Measurements from ENCODE around the gene SCYGR8. TPM values are rescaled to one million over a fixed set of nuclear protein-coding genes. Genes with fewer than 3 reads are reported as not detected.
"Not testable (repeated sequence)": the region's sequence is repeated elsewhere in the genome, so short reads cannot be mapped to it uniquely, and the experiment has no call there.

SCYGR8 gene
- total and polyA plus RNA-seq, 7 experiments from 2014 or later = not detected

- H3K9me3 Mint-ChIP-seq; H3K4me1 Mint-ChIP-seq; CTCF ChIA-PET; H3K9me3 ChIP-seq (ENCODE audit: control insufficient read depth in 2 of 3, low read length in 3 of 3); H3K36me3 ChIP-seq (ENCODE audit: control insufficient read depth in 2 of 3, insufficient read depth in 3 of 3, low read length in 3 of 3); ATAC-seq; H3K4me1 ChIP-seq (ENCODE audit: control insufficient read depth in 2 of 2, insufficient read depth in 2 of 2, low read length in 2 of 2); H3K27ac ChIP-seq (ENCODE audit: low read depth, low read length); H3K36me3 Mint-ChIP-seq; POLR2A ChIA-PET; H3K27ac Mint-ChIP-seq; H3K27me3 ChIP-seq (ENCODE audit: control insufficient read depth in 2 of 2, insufficient read depth in 2 of 2, low read length in 2 of 2); DNase-seq; H3K4me3 Mint-ChIP-seq; intact Hi-C loops (cut with micrococcal nuclease); H3K4me3 ChIP-seq (ENCODE audit: low read length): not testable (repeated sequence)
- H3K27me3 Mint-ChIP-seq = peaks cover 0 to 36% (median 31%) of the 10 kb centered on the region in 5 donors
These were observed 22.9 kb upstream of the SCYGR8 start for GRCh38 chr2:227722821-227723220.

GRCh38 chr2:227724394-227725039 is 21.2 kb upstream of the SCYGR8 start, which contains the start of gene SCYGR6:
Gene SCYGR6 (minus strand): TSS chr2:227724757. CDS start chr2:227724757, 0 bp downstream.
- ATAC-seq (no peak), DNase-seq (no peak)
- Mint-ChIP-seq H3K27me3 (peaks cover 0 to 40% (median 29%) of the 10 kb centered on the region in 5 donors), H3K27ac (peak within 1 kb of the TSS in 1 of 9 donors; percentile 74), H3K4me1 (peaks cover 0 to 2% (median 0%) of the 10 kb centered on the region in 7 donors), H3K9me3 (peaks cover 0 to 2% (median 0%) of the 10 kb centered on the region in 11 donors), H3K4me3 (no peak within 1 kb of the TSS), H3K36me3 (no peaks in the 10 kb centered on the region)
- ChIA-PET POLR2A (no interaction called here), CTCF (no interaction called here)
- no peaks in the 10 kb centered on the region for H3K27me3 ChIP-seq (ENCODE audit: control insufficient read depth in 2 of 2, insufficient read depth in 2 of 2, low read length in 2 of 2)
- no peaks in the 10 kb centered on the region for H3K36me3 ChIP-seq (ENCODE audit: control insufficient read depth in 2 of 3, insufficient read depth in 3 of 3, low read length in 3 of 3)
- H3K9me3 ChIP-seq (ENCODE audit: control insufficient read depth in 2 of 3, low read length in 3 of 3) = no peaks in the 10 kb centered on the region
- no peaks in the 10 kb centered on the region for H3K4me1 ChIP-seq (ENCODE audit: control insufficient read depth in 2 of 2, insufficient read depth in 2 of 2, low read length in 2 of 2)
- intact Hi-C loops (cut with micrococcal nuclease) = no loop called here
- no peak within 1 kb of the TSS for H3K4me3 ChIP-seq (ENCODE audit: low read length)
- H3K27ac ChIP-seq (ENCODE audit: low read depth, low read length) = no peak within 1 kb of the TSS

GRCh38 chr2:227728035-227728434 is 17.7 kb upstream of the SCYGR8 start, which contains the start of gene SCYGR7:
Gene SCYGR7 (plus strand): TSS chr2:227728335. CDS start chr2:227728335, 0 bp downstream.
- no peak for DNase-seq
- H3K27ac ChIP-seq (ENCODE audit: low read depth, low read length) = no peak within 1 kb of the TSS
- Mint-ChIP-seq H3K27me3 (peaks cover 1 to 31% (median 19%) of the 10 kb centered on the region in 5 donors), H3K4me3 (no peak within 1 kb of the TSS), H3K27ac (no peak within 1 kb of the TSS), H3K36me3 (no peaks in the 10 kb centered on the region), H3K9me3 (peaks cover 0 to 3% (median 0%) of the 10 kb centered on the region in 11 donors), H3K4me1 (peaks cover 0 to 2% (median 0%) of the 10 kb centered on the region in 7 donors)
- no peaks in the 10 kb centered on the region for H3K36me3 ChIP-seq (ENCODE audit: control insufficient read depth in 2 of 3, insufficient read depth in 3 of 3, low read length in 3 of 3)
- no peaks in the 10 kb centered on the region for H3K4me1 ChIP-seq (ENCODE audit: control insufficient read depth in 2 of 2, insufficient read depth in 2 of 2, low read length in 2 of 2)
- no peaks in the 10 kb centered on the region for H3K9me3 ChIP-seq (ENCODE audit: control insufficient read depth in 2 of 3, low read length in 3 of 3)
- no peak within 1 kb of the TSS for H3K4me3 ChIP-seq (ENCODE audit: low read length)
- H3K27me3 ChIP-seq (ENCODE audit: control insufficient read depth in 2 of 2, insufficient read depth in 2 of 2, low read length in 2 of 2) = no peaks in the 10 kb centered on the region
- ATAC-seq = no peak
- ChIA-PET CTCF (no interaction called here), POLR2A (no interaction called here)
- intact Hi-C loops (cut with micrococcal nuclease) = no loop called here

GRCh38 chr2:227739351-227739750 is 6.3 kb upstream of the SCYGR8 start:
- H3K4me3 ChIP-seq (ENCODE audit: low read length) = no peak overlapping the region
- no peaks in the 10 kb centered on the region for H3K27me3 ChIP-seq (ENCODE audit: control insufficient read depth in 2 of 2, insufficient read depth in 2 of 2, low read length in 2 of 2)
- intact Hi-C loops (cut with micrococcal nuclease) = no loop called here
- H3K27me3 Mint-ChIP-seq = peaks cover 0 to 34% (median 2%) of the 10 kb centered on the region in 5 donors
- H3K27ac ChIP-seq (ENCODE audit: low read depth, low read length) = no peak overlapping the region
- ChIA-PET CTCF (no interaction called here), POLR2A (no interaction called here)
- no peak overlapping the region for H3K4me3 Mint-ChIP-seq
- no peaks in the 10 kb centered on the region for H3K36me3 Mint-ChIP-seq
- ATAC-seq = no peak
- no peaks in the 10 kb centered on the region for H3K9me3 ChIP-seq (ENCODE audit: control insufficient read depth in 2 of 3, low read length in 3 of 3)
- peaks cover 0 to 4% (median 0%) of the 10 kb centered on the region in 11 donors for H3K9me3 Mint-ChIP-seq
- H3K36me3 ChIP-seq (ENCODE audit: control insufficient read depth in 2 of 3, insufficient read depth in 3 of 3, low read length in 3 of 3) = no peaks in the 10 kb centered on the region
- no peaks in the 10 kb centered on the region for H3K4me1 Mint-ChIP-seq
- no peak for DNase-seq
- H3K27ac Mint-ChIP-seq = no peak overlapping the region
- H3K4me1 ChIP-seq (ENCODE audit: control insufficient read depth in 2 of 2, insufficient read depth in 2 of 2, low read length in 2 of 2) = no peaks in the 10 kb centered on the region

- H3K9me3 Mint-ChIP-seq; H3K36me3 Mint-ChIP-seq; H3K27me3 ChIP-seq (ENCODE audit: control insufficient read depth in 2 of 2, insufficient read depth in 2 of 2, low read length in 2 of 2); intact Hi-C loops (cut with micrococcal nuclease); H3K36me3 ChIP-seq (ENCODE audit: control insufficient read depth in 2 of 3, insufficient read depth in 3 of 3, low read length in 3 of 3); POLR2A ChIA-PET; H3K4me3 ChIP-seq (ENCODE audit: low read length); H3K4me1 ChIP-seq (ENCODE audit: control insufficient read depth in 2 of 2, insufficient read depth in 2 of 2, low read length in 2 of 2); H3K4me3 Mint-ChIP-seq; H3K9me3 ChIP-seq (ENCODE audit: control insufficient read depth in 2 of 3, low read length in 3 of 3); H3K4me1 Mint-ChIP-seq; CTCF ChIA-PET; H3K27ac Mint-ChIP-seq; ATAC-seq; DNase-seq; H3K27ac ChIP-seq (ENCODE audit: low read depth, low read length): not testable (repeated sequence)
- peaks cover 0 to 38% (median 2%) of the 10 kb centered on the region in 5 donors for H3K27me3 Mint-ChIP-seq
These were observed 5.0 kb upstream of the SCYGR8 start for GRCh38 chr2:227740705-227741104.

GRCh38 chr2:227748079-227748478 is 2.4 kb downstream of the SCYGR8 start:
- Mint-ChIP-seq H3K36me3 (no peaks in the 10 kb centered on the region), H3K4me1 (no peaks in the 10 kb centered on the region), H3K9me3 (peaks cover 0 to 3% (median 0%) of the 10 kb centered on the region in 11 donors), H3K27me3 (peaks cover 0 to 17% (median 5%) of the 10 kb centered on the region in 5 donors), H3K27ac (no peak overlapping the region), H3K4me3 (no peak overlapping the region)
- ChIA-PET CTCF (no interaction called here), POLR2A (no interaction called here)
- no peaks in the 10 kb centered on the region for H3K27me3 ChIP-seq (ENCODE audit: control insufficient read depth in 2 of 2, insufficient read depth in 2 of 2, low read length in 2 of 2)
- DNase-seq = no peak
- no peak overlapping the region for H3K4me3 ChIP-seq (ENCODE audit: low read length)
- no peak for ATAC-seq
- no peak overlapping the region for H3K27ac ChIP-seq (ENCODE audit: low read depth, low read length)
- intact Hi-C loops (cut with micrococcal nuclease) = no loop called here
- H3K4me1 ChIP-seq (ENCODE audit: control insufficient read depth in 2 of 2, insufficient read depth in 2 of 2, low read length in 2 of 2) = no peaks in the 10 kb centered on the region
- H3K9me3 ChIP-seq (ENCODE audit: control insufficient read depth in 2 of 3, low read length in 3 of 3) = no peaks in the 10 kb centered on the region
- no peaks in the 10 kb centered on the region for H3K36me3 ChIP-seq (ENCODE audit: control insufficient read depth in 2 of 3, insufficient read depth in 3 of 3, low read length in 3 of 3)

- H3K36me3 Mint-ChIP-seq; H3K4me1 ChIP-seq (ENCODE audit: control insufficient read depth in 2 of 2, insufficient read depth in 2 of 2, low read length in 2 of 2); DNase-seq; H3K27me3 ChIP-seq (ENCODE audit: control insufficient read depth in 2 of 2, insufficient read depth in 2 of 2, low read length in 2 of 2); H3K27ac ChIP-seq (ENCODE audit: low read depth, low read length); H3K27ac Mint-ChIP-seq; POLR2A ChIA-PET; ATAC-seq; H3K4me3 ChIP-seq (ENCODE audit: low read length); intact Hi-C loops (cut with micrococcal nuclease); H3K4me1 Mint-ChIP-seq; H3K9me3 ChIP-seq (ENCODE audit: control insufficient read depth in 2 of 3, low read length in 3 of 3); H3K36me3 ChIP-seq (ENCODE audit: control insufficient read depth in 2 of 3, insufficient read depth in 3 of 3, low read length in 3 of 3); H3K9me3 Mint-ChIP-seq; H3K4me3 Mint-ChIP-seq: not testable (repeated sequence)
- H3K27me3 Mint-ChIP-seq = peaks cover 0 to 13% (median 0%) of the 10 kb centered on the region in 5 donors
- CTCF ChIA-PET = interaction anchor here (0.7 kb wide), 1 partner anchor 87 kb away, joined by 4 read pairs; no protein-coding TSS in a partner anchor
These were observed 10.6 kb downstream of the SCYGR8 start for GRCh38 chr2:227756261-227756660.
